Tibial nerve (tissue), 4 donors: Measurements from ENCODE around the gene MTHFD1L. TPM values are rescaled to one million over a fixed set of nuclear protein-coding genes. Genes with fewer than 3 reads are reported as not detected.

Experiments used
- DNase-seq, 2 donors: peaks; one replicate each; pipeline ENCODE4 v3.0.0-alpha.2; 2019; ENCODE audit warnings: low spot score in 2 of 2
- H3K27ac ChIP-seq, 4 donors: fragments of 200-600 bp; sonication (generic) in 3 of 4; one replicate each; pipeline ENCODE4 v1.5.1; 2017 to 2019; ENCODE audit warnings: mild to moderate bottlenecking in 1 of 4
- H3K27me3 ChIP-seq, 2 donors: fragments of 200-600 bp; sonication (generic) in 1 of 2; one replicate each; pipeline versions ENCODE4 v1.5.1 to v1.6.0; 2017 to 2019
- H3K36me3 ChIP-seq, 3 donors: fragments of 200-600 bp; sonication (generic); one replicate each; pipeline ENCODE4 v1.5.1; 2018 to 2019
- H3K4me1 ChIP-seq, 4 donors: fragments of 200-600 bp; sonication (generic) in 3 of 4; one replicate each; pipeline ENCODE4 v1.5.1; 2017 to 2019
- H3K4me3 ChIP-seq, 4 donors: fragments of 200-600 bp; sonication (generic) in 3 of 4; one replicate each; pipeline ENCODE4 v1.5.1; 2017 to 2019; ENCODE audit warnings: mild to moderate bottlenecking in 1 of 4, moderate library complexity in 1 of 4
- H3K9me3 ChIP-seq, 4 donors: fragments of 200-600 bp; sonication (generic) in 3 of 4; one replicate each; pipeline ENCODE4 v1.5.1; 2017 to 2019
- CTCF ChIP-seq, 5 experiments: fragments of 200-600 bp in 3 of 5; fragments of 450-650 bp in 2 of 5; sonication (generic) in 3 of 5; IDR thresholded peaks; one replicate each; pipeline ENCODE4 v1.5.1; 2016 to 2019; ENCODE audit warnings: antibody characterized with exemption in 5 of 5, mild to moderate bottlenecking in 3 of 5, moderate library complexity in 2 of 5
- EP300 ChIP-seq, 2 donors: sonication (generic); formaldehyde crosslinking; IDR thresholded peaks; one replicate each; pipeline ENCODE4 v1.6.1; 2017; ENCODE audit warnings: antibody characterized with exemption in 2 of 2, mild to moderate bottlenecking in 1 of 2
- POLR2A ChIP-seq, 2 donors: fragments of 450-650 bp; IDR thresholded peaks; one replicate each; pipeline ENCODE4 v1.6.1; 2017; ENCODE audit warnings: antibody characterized with exemption in 2 of 2, mild to moderate bottlenecking in 2 of 2, moderate library complexity in 2 of 2
- WGBS, 2 donors: methylation state at CpG; one replicate each; pipeline ENCODE4 v1.1.5; 2018; 5-methylcytosine and 5-hydroxymethylcytosine counted together
- total RNA-seq, 4 donors: library from RNA; depleted of rRNA; stranded (reverse); fragments of >200 nt; gene quantifications; one replicate each; pipeline ENCODE4 v1.1.0, GENCODE V29; 2016

MTHFD1L gene
- total RNA-seq, 4 donors from 2014 or later, result 8.4 to 35.1 (median 13.1) TPM

- TF ChIP-seq EP300 (IDR thresholded peaks at IDR 0.05) (no peak), POLR2A (IDR thresholded peaks at IDR 0.05) (no peak), CTCF (IDR thresholded peaks at IDR 0.05) (no peak)
- no peaks in the 10 kb centered on the region for H3K27me3 ChIP-seq
- WGBS, 2 donors, result 96 to 97% methylated on average over 7 of the region's 7 CpGs
- H3K27ac ChIP-seq, result peak overlapping the region in 3 of 4 donors; percentile 19 to 88 (median 79)
- peaks cover 0 to 37% (median 12%) of the 10 kb centered on the region in 4 donors for H3K4me1 ChIP-seq
- H3K4me3 ChIP-seq, result no peak overlapping the region
- DNase-seq, result no peak
- peaks cover 0 to 29% (median 0%) of the 10 kb centered on the region in 3 donors for H3K36me3 ChIP-seq
- no peaks in the 10 kb centered on the region for H3K9me3 ChIP-seq
Measured at GRCh38 chr6:150886155-150886554, 20.7 kb downstream of the MTHFD1L start.

- H3K4me1 ChIP-seq, result peaks cover 0 to 30% (median 8%) of the 10 kb centered on the region in 4 donors
Measured at GRCh38 chr6:150887978-150888563, 22.6 kb downstream of the MTHFD1L start.

GRCh38 chr6:150890346-150890745, 24.8 kb downstream of the MTHFD1L start:
- no peak for DNase-seq
- H3K36me3 ChIP-seq, result peaks cover 0 to 29% (median 0%) of the 10 kb centered on the region in 3 donors
- peaks cover 0 to 26% (median 8%) of the 10 kb centered on the region in 4 donors for H3K4me1 ChIP-seq
- H3K27ac ChIP-seq, result peak overlapping the region in 1 of 4 donors; percentile 39
- WGBS, 2 donors, result 89 to 93% methylated on average over 13 of the region's 13 CpGs
- no peak overlapping the region for H3K4me3 ChIP-seq
- TF ChIP-seq POLR2A (IDR thresholded peaks at IDR 0.05) (no peak), CTCF (IDR thresholded peaks at IDR 0.05) (no peak)
- no peaks in the 10 kb centered on the region for H3K27me3 ChIP-seq
- no peaks in the 10 kb centered on the region for H3K9me3 ChIP-seq

More at GRCh38 chr6:150887978-150888563, 22.6 kb downstream of the MTHFD1L start:
- Histone ChIP-seq H3K27me3 (no peaks in the 10 kb centered on the region), H3K27ac (peak overlapping the region in 3 of 4 donors; percentile 35 to 88 (median 79)), H3K9me3 (no peaks in the 10 kb centered on the region), H3K4me3 (no peak overlapping the region), H3K36me3 (peaks cover 0 to 29% (median 0%) of the 10 kb centered on the region in 3 donors)
- TF ChIP-seq CTCF (IDR thresholded peaks at IDR 0.05), result no peak
- TF ChIP-seq EP300 (IDR thresholded peaks at IDR 0.05), result no peak
- TF ChIP-seq POLR2A (IDR thresholded peaks at IDR 0.05), result no peak
- 68 to 70% methylated on average over 3 of the region's 3 CpGs for WGBS, 2 donors
- DNase-seq, result no peak

GRCh38 chr6:150891888-150892485, 26.5 kb downstream of the MTHFD1L start:
- no peak for TF ChIP-seq POLR2A (IDR thresholded peaks at IDR 0.05)
- TF ChIP-seq CTCF (IDR thresholded peaks at IDR 0.05), result peak; percentile 73 to 88 (median 83)
- peak in 1 of 2 donors; percentile 73 for TF ChIP-seq EP300 (IDR thresholded peaks at IDR 0.05)
- Histone ChIP-seq H3K9me3 (no peaks in the 10 kb centered on the region), H3K27ac (peak overlapping the region in 1 of 4 donors; percentile 51), H3K4me3 (no peak overlapping the region), H3K36me3 (peaks cover 0 to 29% (median 0%) of the 10 kb centered on the region in 3 donors), H3K4me1 (peaks cover 0 to 26% (median 10%) of the 10 kb centered on the region in 4 donors), H3K27me3 (no peaks in the 10 kb centered on the region)
- 15 to 19% methylated on average over 7 of the region's 7 CpGs for WGBS, 2 donors
- DNase-seq, result peak; percentile 62 to 84

GRCh38 chr6:150894191-150894744, 28.8 kb downstream of the MTHFD1L start:
- Histone ChIP-seq H3K27me3 (no peaks in the 10 kb centered on the region), H3K36me3 (peaks cover 0 to 24% (median 0%) of the 10 kb centered on the region in 3 donors), H3K27ac (peak overlapping the region in 1 of 4 donors; percentile 49), H3K4me3 (no peak overlapping the region), H3K4me1 (peaks cover 0 to 36% (median 10%) of the 10 kb centered on the region in 4 donors), H3K9me3 (no peaks in the 10 kb centered on the region)
- 78 to 83% methylated on average over 8 of the region's 8 CpGs for WGBS, 2 donors
- TF ChIP-seq POLR2A (IDR thresholded peaks at IDR 0.05) (no peak), EP300 (IDR thresholded peaks at IDR 0.05) (no peak), CTCF (IDR thresholded peaks at IDR 0.05) (no peak)
- DNase-seq, result no peak
